Activated CD4-positive, CD25-positive, alpha-beta regulatory T cell treated with anti-CD3 and anti-CD28 coated beads, Interleukin-2, amount 50 U/mL, for 16 hours (primary cell): ENCODE measurements around the gene ILKAP.

ENCODE experiments used
- DNase-seq: peaks from one replicate; pipeline ENCODE4 v3.0.0-alpha.2; 2020; ENCODE audit warnings: low read depth, low spot score

ILKAP gene

GRCh38 chr2:238166391-238167343 lies 36.8 kb downstream of the ILKAP start:
- DNase-seq = no peak

- no peak for DNase-seq
These were observed 38.1 kb downstream of the ILKAP start for GRCh38 chr2:238165288-238165921.

- no peak for DNase-seq
These were observed 38.6 kb downstream of the ILKAP start for GRCh38 chr2:238164906-238165287.

GRCh38 chr2:238163481-238164198 lies 39.9 kb downstream of the ILKAP start:
- no peak for DNase-seq

- no peak for DNase-seq
These were observed 40.6 kb downstream of the ILKAP start for GRCh38 chr2:238162846-238163441.

- DNase-seq = no peak
These were observed 41.1 kb downstream of the ILKAP start for GRCh38 chr2:238162251-238162845.

GRCh38 chr2:238161291-238162051 lies 42.0 kb downstream of the ILKAP start:
- no peak for DNase-seq

- no peak for DNase-seq
These were observed 43.0 kb downstream of the ILKAP start for GRCh38 chr2:238160206-238161129.

- no peak for DNase-seq
These were observed 43.8 kb downstream of the ILKAP start for GRCh38 chr2:238159661-238160205.

- no peak for DNase-seq
These were observed 44.4 kb downstream of the ILKAP start for GRCh38 chr2:238159071-238159539.

- no peak for DNase-seq
These were observed 44.9 kb downstream of the ILKAP start, which contains the start of gene ERFE for GRCh38 chr2:238158509-238159070. Gene ERFE, plus strand, starts transcription at chr2:238158970. Its CDS starts 38 bp downstream, at chr2:238159008.

GRCh38 chr2:238158018-238158508 lies 45.4 kb downstream of the ILKAP start:
- DNase-seq = no peak

GRCh38 chr2:238157506-238158017 lies 45.9 kb downstream of the ILKAP start:
- no peak for DNase-seq

GRCh38 chr2:238155761-238156694 lies 47.5 kb downstream of the ILKAP start:
- DNase-seq = no peak

GRCh38 chr2:238155051-238155760 lies 48.3 kb downstream of the ILKAP start:
- DNase-seq = no peak

GRCh38 chr2:238154570-238154969 lies 48.9 kb downstream of the ILKAP start:
- DNase-seq = no peak
